Measurements from ENCODE around the gene KRT81.
"Not testable (repeated sequence)": the region's sequence is repeated elsewhere in the genome, so short reads cannot be mapped to it uniquely, and the experiment has no call there.

KRT81 gene

DNA sequence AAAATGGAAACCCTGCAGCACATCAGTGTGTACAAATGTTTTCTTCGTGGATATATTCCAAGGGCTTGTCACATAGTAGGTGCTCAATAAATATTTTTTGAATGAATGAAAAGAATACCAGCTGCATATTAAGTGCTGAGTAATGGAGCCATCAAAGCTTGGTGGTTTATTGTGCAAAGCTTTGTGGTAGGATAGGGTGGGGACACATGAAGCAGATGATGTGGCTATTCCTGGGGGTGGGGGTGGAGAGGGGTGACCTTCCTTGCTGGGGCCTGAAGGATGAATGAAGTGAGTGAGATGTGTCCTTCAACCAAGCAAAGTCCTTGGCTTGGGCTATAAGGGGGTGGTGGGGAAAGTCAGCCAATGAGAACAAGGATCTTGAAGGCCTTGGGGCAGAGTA, 4.3 kb upstream of the KRT81 start:
- no peak for DNase-seq

- no peak for DNase-seq
Observed at GRCh38 chr12:52294803-52295202, 3.5 kb upstream of the KRT81 start.

GRCh38 chr12:52293926-52294325, 2.6 kb upstream of the KRT81 start:
- no peak for DNase-seq

- DNase-seq, result not testable (repeated sequence)
Observed at GRCh38 chr12:52290483-52291134, 725 bp downstream of the KRT81 start.

DNA sequence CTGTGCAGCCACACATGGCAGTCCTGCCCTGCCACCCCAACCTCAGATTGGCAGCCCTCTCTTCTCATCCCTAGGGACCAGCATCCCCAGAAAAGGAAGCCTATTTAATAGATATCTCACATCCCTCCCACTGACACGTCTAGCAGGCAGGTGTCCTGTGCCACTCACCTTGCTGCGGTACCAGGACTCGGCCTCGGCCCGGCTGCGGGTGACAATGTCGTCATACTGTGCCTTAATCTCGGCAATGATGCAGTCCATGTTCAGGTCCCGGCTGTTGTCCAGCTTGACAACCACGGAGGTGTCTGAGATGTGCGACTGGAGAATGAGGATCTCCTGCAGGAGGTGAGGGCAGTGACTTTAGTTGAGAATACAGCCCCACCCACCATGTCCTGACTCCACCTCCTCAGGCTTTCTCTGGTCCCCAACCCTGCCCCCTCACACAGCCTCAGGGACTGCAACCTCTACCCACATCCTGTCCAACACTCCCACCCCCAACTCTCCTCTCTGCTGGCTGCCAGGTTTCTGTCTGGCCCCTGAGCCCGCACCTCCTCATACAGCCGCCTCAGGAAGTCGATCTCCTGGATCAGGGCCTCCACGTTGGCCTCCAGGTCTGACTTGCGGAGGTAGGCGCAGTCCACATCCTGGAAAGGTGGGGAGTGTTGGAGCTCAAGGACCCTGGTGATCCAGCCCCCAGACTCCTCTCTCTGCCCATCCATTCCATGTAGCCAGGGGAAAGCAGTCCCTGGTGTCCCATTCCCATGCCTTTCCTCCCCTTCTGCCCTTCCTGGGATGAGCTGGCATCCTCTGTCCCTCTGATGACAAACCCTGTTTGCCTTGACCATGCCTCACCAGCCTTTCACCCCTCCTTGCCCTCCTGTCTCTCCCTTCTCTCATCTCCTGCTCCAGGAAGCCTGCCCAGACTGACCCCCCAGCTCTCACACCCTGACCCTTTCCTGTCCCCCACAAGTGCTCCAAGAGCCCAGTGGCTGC, 3.2 kb downstream of the KRT81 start:
- not testable (repeated sequence) for DNase-seq

GRCh38 chr12:52286857-52287785, 4.2 kb downstream of the KRT81 start:
- DNase-seq, result not testable (repeated sequence)

DNA sequence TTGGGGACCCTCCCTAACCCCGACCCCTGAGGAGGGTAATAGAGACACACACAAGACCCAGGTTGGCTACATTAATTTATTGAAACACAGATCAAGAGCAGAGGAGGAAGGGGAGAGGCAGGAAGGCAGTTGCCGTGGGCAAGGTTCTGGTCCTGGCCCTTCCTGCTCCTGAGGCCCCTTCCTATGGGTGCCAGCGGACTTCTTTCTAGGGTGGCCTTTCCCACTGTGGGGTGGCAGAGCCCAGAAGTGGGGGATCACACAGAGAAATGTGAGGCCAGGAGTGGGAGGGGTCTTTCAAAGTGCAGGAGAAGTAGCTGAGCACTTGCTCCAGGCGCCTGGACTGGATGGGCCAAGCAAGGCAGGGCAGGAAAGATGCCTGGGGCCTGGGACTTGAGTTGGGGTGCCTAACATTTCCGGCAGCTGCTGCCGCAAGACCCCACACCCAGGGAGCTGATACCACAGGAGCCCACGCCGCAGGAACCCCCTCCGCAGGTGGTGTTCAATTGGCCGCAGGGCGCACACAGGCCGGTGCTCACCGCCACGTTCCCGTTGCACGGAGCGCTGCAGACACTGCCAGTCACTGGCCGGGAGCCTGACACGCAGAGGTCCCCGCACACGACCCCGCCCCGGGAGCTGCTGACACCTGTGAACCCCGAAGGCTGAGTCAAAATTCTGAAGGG, 5.3 kb downstream of the KRT81 start:
- DNase-seq, result no peak

GRCh38 chr12:52285172-52285745, 6.1 kb downstream of the KRT81 start:
- DNase-seq, result no peak

DNA sequence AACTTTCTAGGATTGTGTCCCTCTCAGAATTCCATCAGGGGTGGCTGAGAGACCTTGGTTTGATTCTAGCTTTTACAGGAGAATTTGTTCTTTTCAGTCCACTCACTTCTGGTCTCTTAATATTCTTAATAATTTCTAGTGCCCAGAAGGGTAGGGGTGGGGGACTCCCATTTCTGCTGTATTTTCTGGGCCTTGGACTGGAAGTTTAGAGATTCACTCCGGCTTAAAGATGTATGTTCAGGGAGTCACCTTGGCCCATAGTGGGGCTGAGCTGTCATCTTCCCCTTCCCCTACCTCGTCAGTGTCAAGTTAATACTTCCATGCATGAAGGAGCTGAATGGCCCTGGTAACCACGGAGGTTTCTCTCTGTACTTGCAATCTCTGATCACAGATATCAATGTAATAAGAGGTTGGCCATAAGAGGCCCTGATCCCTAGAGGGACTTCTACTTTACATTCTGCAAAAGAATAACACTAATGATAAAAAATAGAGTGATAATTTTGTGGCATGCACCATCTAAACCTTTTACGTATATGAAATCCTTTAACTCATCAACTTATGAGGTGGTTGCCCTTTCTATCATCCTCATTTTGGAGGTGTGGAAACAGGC, 6.7 kb downstream of the KRT81 start:
- DNase-seq, result no peak

DNA sequence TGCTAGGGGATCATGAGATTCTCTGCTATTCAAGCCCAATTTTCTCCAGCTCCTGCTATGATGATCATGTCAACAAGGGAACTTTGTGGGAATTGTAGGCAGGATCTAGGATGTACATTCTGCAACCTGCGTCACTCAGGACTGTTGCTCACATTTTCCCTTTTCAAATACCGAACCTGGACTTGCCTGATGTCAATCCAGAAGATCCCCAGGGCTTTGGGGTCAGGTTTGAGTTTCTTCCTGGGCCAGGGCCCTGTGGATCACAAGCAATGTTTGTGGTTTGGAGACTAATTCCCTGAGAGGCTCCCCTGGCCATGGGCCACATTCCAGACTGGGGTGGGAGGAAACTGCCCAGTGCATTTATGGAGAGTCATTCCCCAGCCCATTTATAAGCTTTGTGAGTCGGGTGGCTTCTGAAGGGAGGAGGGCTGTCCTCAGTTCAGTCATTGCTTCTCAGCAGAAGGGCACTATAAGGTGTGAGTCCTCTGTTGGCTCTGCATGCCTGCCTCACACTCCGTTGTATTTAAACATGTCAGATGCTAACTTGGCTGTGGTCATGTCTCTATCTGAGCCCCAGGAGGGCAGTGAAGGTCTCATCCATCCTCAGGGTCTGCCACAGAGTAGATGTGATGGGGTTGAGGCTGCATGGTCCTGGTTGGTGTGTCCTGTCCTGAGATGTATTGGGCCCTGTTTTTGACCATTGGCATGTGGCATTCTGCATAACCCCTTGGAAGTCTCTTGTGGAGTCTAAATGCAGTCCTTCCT, 10.4 kb downstream of the KRT81 start:
- no peak for DNase-seq

DNA sequence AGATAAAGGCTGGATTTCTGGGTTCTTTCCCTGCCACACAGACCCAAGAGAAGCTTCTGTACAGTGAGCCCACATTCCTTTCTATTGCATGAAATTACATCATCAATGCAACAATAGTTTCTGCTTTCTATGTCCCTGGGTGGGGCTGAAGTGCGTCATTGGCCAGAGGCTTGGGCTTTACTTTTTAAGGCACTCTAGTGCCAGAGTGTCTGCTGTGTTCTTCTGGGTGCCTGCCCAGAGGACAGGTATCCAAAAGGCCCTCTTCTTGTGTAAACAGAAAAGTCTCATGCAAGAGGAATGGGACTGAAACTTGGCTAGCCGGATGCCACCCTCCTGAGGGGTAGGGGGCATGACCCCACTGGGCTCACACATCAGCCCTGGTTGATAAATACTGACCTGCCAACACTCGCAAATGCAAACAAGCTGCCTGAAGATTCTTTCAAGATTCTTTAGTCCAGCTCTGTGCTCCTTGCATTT, 11.0 kb downstream of the KRT81 start:
- no peak for DNase-seq

DNA sequence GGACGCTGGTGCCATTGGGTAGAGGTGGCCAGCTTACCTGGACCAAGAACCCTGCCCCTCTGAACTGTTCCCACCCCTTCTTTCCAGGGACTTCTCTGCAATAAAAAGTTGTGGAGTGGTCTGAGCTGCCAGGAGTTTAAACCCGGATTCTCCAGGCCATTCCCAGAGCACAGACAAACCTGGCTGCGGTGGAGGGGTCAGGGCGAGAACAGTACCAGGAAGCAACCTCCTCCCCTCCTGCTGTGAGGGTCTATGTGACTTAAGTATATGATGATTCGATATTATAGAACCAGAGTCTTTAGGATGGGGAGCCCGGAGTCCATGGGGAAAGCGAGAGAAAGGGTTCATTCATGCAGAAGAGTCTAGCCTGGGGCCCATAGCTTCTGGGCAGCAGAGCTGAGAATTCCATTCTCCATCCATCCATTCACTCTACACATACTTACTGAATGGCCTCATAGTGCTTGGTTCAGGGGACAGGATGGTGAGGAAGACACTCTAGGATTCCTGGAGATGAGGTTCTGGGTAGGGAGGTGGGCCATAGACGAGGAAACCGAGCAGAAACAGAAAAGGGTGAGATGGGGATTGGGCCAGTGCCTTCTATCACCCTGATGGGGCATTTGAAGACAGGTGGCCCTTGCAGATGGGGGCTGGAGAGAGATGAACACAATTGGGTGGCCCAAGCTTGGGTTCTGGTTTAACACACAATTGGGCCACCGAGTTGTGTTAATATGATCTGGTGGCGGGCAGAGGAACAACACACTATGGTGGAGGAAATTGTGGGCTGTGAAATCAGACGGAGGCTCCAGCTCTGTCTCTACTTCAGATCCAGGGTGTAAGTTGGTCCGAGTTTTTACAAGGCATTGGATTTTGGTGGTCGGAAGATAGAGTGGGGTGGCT, 11.7 kb downstream of the KRT81 start:
- DNase-seq, result no peak

DNA sequence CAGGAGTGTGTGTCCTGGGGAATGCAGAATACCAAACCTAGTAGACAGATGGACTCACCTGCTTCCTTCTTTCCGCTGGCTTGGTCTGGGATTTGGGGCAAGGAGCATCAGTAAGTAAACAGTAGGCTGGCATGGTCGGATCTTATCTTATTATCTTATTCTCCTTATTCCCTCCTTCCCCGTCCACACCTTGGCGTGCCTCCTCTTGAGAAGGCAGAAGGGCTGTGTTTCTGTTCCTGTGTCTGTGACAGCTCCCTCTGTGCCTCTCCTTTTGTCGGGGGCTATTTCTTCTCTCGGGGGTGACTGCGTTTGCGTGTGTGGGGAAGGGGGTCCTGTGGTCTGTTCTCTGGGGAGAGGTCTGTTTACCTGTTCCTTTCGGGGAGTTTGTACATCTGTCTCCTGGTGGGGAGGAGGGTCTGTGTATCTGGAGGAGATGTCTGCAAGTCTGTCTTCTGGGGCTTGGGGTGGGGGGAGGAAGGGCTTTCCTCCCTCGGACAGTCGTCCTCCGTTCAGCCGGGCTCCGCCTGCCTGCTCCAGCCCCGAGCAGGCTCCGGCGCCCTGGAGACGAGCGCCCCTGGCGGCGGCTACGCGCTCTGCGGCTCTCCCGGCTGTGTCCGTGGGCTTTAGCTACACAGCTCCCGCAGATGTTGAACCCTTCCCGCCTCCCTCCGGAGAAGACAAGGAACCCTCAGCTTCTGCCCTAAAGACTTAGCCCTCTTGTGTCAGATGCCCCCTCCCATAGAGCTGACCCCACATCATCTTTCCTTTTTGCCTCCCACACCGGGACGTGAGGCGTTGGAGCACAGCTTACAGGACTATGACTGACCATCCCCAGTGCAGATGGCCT, 12.5 kb downstream of the KRT81 start:
- DNase-seq, result peak; percentile 72

DNA sequence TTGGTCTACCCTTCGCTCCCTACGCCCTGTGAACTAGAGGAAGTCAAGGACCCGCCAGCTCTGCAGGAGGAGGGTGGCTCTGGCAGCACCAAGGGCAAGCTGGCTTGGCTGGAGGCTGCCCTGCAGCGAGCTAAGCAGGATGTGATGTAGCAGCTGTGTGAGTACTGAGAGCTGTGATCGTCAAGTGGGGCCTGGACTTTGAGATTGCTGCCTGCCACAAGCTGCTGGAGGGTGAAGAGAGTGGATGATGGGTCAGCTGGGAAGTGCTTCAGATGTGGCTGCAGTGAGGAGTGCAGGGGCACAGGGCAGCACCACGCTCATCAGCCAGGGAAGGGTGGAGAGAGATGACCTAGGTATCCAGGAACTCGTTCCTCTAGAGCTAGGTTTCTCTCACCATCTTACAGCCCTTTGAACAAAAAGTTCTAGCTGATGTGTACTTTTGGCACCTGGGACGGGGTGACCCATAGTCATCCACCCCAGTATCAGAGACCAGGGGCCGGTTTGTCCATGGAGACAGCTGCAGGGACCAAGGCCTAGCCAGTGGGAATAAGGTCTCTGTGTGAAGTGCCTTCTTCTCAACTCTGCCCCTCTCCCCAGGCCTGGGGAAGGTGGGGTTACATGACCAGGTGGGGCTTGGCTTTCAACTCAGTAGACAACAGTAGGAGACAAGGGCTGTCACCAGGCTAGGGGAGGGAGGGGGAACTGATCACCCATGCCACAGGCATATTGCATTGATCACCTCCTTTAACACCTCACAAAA, 13.7 kb downstream of the KRT81 start:
- DNase-seq, result no peak

DNA sequence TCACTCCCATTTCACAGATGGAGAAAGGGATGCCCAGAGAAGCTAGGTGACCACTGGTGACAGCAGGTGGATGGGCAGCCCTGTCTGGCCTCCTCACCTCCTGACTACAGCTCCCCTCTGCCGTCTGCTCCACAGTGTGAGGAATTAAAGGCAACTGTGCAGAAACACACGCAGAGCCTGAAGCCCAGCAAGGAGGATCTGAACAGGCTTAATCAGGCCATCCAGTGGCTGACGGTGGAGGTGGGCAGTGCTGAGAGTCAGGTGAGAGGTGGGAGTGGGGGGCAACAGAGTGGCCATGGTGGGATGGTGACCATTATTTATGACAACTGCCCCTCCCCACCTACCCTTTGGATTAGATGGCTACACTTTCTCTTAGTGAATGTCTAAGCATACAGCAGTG, 15.6 kb downstream of the KRT81 start:
- no peak for DNase-seq

GRCh38 chr12:52274521-52275120, 16.7 kb downstream of the KRT81 start, which contains the start of gene KRT86:
Gene KRT86 (plus strand): TSS chr12:52274645. CDS start chr12:52301917, 27,272 bp downstream.
- no peak for DNase-seq

DNA sequence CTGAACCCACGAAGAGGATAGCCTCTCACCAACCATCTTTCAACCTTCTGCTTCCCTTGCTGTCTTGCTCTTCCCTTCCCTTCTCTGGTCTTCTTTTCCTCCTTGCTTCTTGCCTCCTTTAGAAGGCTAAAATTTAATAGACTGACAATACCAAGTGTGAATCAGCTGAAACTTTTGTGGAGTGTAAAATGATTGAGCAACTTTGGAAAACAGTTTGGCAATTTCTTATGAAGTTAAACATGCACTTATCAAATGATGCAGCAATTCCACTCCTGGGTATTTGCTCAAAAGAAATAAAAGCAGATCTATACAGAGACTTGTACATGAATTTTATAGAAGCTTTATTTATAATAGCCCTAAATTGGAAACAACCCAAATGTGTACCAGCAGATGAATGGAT, 20.2 kb downstream of the KRT81 start:
- no peak for DNase-seq
